HCT116 (cell line): ENCODE measurements around the gene KLK6. TPM values are rescaled to one million over a fixed set of nuclear protein-coding genes. Genes with fewer than 3 reads are reported as not detected.

Source experiments
- ATAC-seq: fragments of 200-7000 bp; cut with Tn5 transposase; 2 replicates; pipeline ENCODE4 v1.9.1; 2020; ENCODE audit warnings: mild to moderate bottlenecking, moderate library complexity
- BruUV-seq: library from RNA; stranded (reverse); fragments of 400-500 nt; replicated peaks from 2 replicates; lab custom pipeline; 2021; lab: Mats Ljungman, UMichigan
- CTCF ChIA-PET: fragments of 300-600 bp; sonication (Branson Sonifier 250); formaldehyde crosslinking; loops from one replicate; lab custom pipeline; 2021; ENCODE audit warnings: antibody characterized with exemption; lab: Charles Lee
- POLR2A ChIA-PET: fragments of 300-600, 350-600 bp; sonication (Branson Sonifier 250); formaldehyde crosslinking; loops from one replicate; lab custom pipeline; 2021; ENCODE audit warnings: antibody characterized with exemption; lab: Charles Lee
- RAD21 ChIA-PET, 2 experiments: fragments of 300-600 bp; sonication (Branson Sonifier 250); formaldehyde crosslinking; loops; one replicate each; lab custom pipeline; 2023; ENCODE audit warnings: low total read pairs in 2 of 2; ENCODE audit not compliant: uncharacterized antibody in 2 of 2, unreplicated experiment in 2 of 2, low non-redundant PET in 1 of 2; lab: Charles Lee
- DNase-seq: peaks from one replicate; pipeline ENCODE4 v3.0.0-alpha.2; 2010; ENCODE audit warnings: low read depth, low spot score
- H2AFZ ChIP-seq: fragments of 200-600 bp; shearing (Covaris generic), sonication (generic); 2 replicates; pipeline ENCODE4 v1.6.1; 2017; ENCODE audit warnings: low read depth, mixed run types, mixed read lengths, antibody characterized with exemption, low read length; ENCODE audit not compliant: poor library complexity, severe bottlenecking
- H3K27ac ChIP-seq: 2 replicates; pipeline ENCODE4 v1.5.1; 2012; ENCODE audit warnings: low read depth, low read length
- H3K27me3 ChIP-seq: fragments of 200-600 bp; sonication (generic); 2 replicates; pipeline ENCODE4 v1.6.1; 2016; ENCODE audit warnings: mixed run types, low read length, mixed read lengths; ENCODE audit not compliant: insufficient read depth
- H3K36me3 ChIP-seq, 2 experiments: fragments of 200-500 bp in 1 of 2; fragments of 200-600 bp in 1 of 2; sonication (Bioruptor generic) in 1 of 2; sonication (generic) in 1 of 2; 2 replicates each; pipeline versions ENCODE4 v1.5.1 to v1.6.1; 2014 to 2016; ENCODE audit warnings: low read length in 2 of 2, inconsistent platforms in 1 of 2, mixed read lengths in 1 of 2, mixed run types in 1 of 2; ENCODE audit not compliant: insufficient read depth in 2 of 2, control insufficient read depth in 1 of 2
- H3K4me1 ChIP-seq, 2 experiments: fragments of 200-600 bp in 1 of 2; sonication (generic) in 1 of 2; 2 replicates each; pipeline versions ENCODE4 v1.5.1 to v1.6.1; 2012 to 2017; ENCODE audit warnings: low read length in 2 of 2, inconsistent platforms in 1 of 2, mild to moderate bottlenecking in 1 of 2, mixed read lengths in 1 of 2, mixed run types in 1 of 2, moderate library complexity in 1 of 2; ENCODE audit not compliant: insufficient read depth in 2 of 2, control insufficient read depth in 1 of 2
- H3K4me2 ChIP-seq: fragments of 200-600 bp; sonication (generic); 2 replicates; pipeline ENCODE4 v1.6.1; 2017; ENCODE audit warnings: mixed run types, low read length, mixed read lengths
- H3K4me3 ChIP-seq, 2 experiments: fragments of 200-600 bp in 1 of 2; sonication (generic) in 1 of 2; replicated peaks in 1 of 2; 2 replicates each; pipeline ENCODE4 v1.5.1; 2011 to 2016; ENCODE audit warnings: low read length in 2 of 2, control low read depth in 1 of 2, low read depth in 1 of 2, mild to moderate bottlenecking in 1 of 2, mixed read lengths in 1 of 2, mixed run types in 1 of 2
- H3K79me2 ChIP-seq: fragments of 200-600 bp; sonication (generic); 2 replicates; pipeline ENCODE4 v1.6.1; 2017; ENCODE audit warnings: mild to moderate bottlenecking, mixed run types, low read length, moderate library complexity, mixed read lengths; ENCODE audit not compliant: insufficient read depth
- H3K9ac ChIP-seq: fragments of 200-600 bp; sonication (generic); 2 replicates; pipeline ENCODE4 v1.6.1; 2016; ENCODE audit warnings: low read length, mixed read lengths
- H3K9me2 ChIP-seq: fragments of 200-600 bp; sonication (generic), shearing (Covaris generic); 2 replicates; pipeline ENCODE4 v1.6.1; 2017; ENCODE audit warnings: mixed run types, mild to moderate bottlenecking, moderate library complexity; ENCODE audit not compliant: insufficient read depth
- H3K9me3 ChIP-seq, 2 experiments: fragments of 200-500 bp in 1 of 2; fragments of 200-600 bp in 1 of 2; sonication (Bioruptor generic) in 1 of 2; sonication (generic) in 1 of 2; 2 replicates each; pipeline ENCODE4 v1.6.1; 2014 to 2017; ENCODE audit warnings: low read length in 2 of 2, mixed read lengths in 2 of 2, inconsistent platforms in 1 of 2, low read depth in 1 of 2, mild to moderate bottlenecking in 1 of 2, mixed run types in 1 of 2, moderate library complexity in 1 of 2; ENCODE audit not compliant: control insufficient read depth in 1 of 2, insufficient read depth in 1 of 2
- H4K20me1 ChIP-seq: fragments of 200-600 bp; sonication (generic), shearing (Covaris generic); 2 replicates; pipeline ENCODE4 v1.6.1; 2017; ENCODE audit warnings: mixed run types, mild to moderate bottlenecking, moderate library complexity; ENCODE audit not compliant: insufficient read depth
- CBX3 ChIP-seq: IDR thresholded peaks from 2 replicates; pipeline ENCODE4 v1.6.1; 2012; ENCODE audit warnings: low read depth
- CEBPB ChIP-seq: IDR thresholded peaks from 2 replicates; pipeline ENCODE4 v1.6.1; 2012; ENCODE audit warnings: low read depth
- CTCF ChIP-seq, 3 experiments: fragments of 200-600 bp in 1 of 3; sonication (generic) in 1 of 3; IDR thresholded peaks in 2 of 3; conservative IDR thresholded peaks in 1 of 3; 2 replicates each; pipeline ENCODE4 v1.5.1; 2012 to 2017; ENCODE audit warnings: low read depth in 2 of 3, low read length in 2 of 3, antibody characterized with exemption in 1 of 3, borderline replicate concordance in 1 of 3, control low read depth in 1 of 3, mild to moderate bottlenecking in 1 of 3, mixed read lengths in 1 of 3, mixed run types in 1 of 3, moderate library complexity in 1 of 3; ENCODE audit not compliant: insufficient read depth in 1 of 3
- EGR1 ChIP-seq: IDR thresholded peaks from 2 replicates; pipeline ENCODE4 v1.6.1; 2012; ENCODE audit warnings: low read depth
- EZH2 ChIP-seq: fragments of 200-600 bp; sonication (generic); IDR thresholded peaks from 2 replicates; pipeline ENCODE4 v1.6.1; 2017; ENCODE audit warnings: antibody characterized with exemption, mixed run types
- POLR2A ChIP-seq: IDR thresholded peaks from 2 replicates; pipeline ENCODE4 v1.7.0; 2011; ENCODE audit warnings: borderline replicate concordance; ENCODE audit not compliant: insufficient read depth, insufficient read length; ENCODE audit errors: extremely low read depth
- POLR2AphosphoS5 ChIP-seq: IDR thresholded peaks from 2 replicates; pipeline ENCODE4 v1.6.1; 2011; ENCODE audit warnings: mild to moderate bottlenecking, low read depth, low read length, moderate library complexity
- SIN3A ChIP-seq: IDR thresholded peaks from 2 replicates; pipeline ENCODE4 v1.6.1; 2012; ENCODE audit warnings: low read depth
- SRF ChIP-seq: IDR thresholded peaks from 2 replicates; pipeline ENCODE4 v1.6.1; 2012; ENCODE audit warnings: low read depth
- TCF7L2 ChIP-seq: IDR thresholded peaks from 2 replicates; pipeline ENCODE4 v1.7.0; 2011; ENCODE audit warnings: borderline replicate concordance, inconsistent platforms; ENCODE audit not compliant: insufficient read depth, insufficient read length; ENCODE audit errors: extremely low read depth
- intact Hi-C: fragments of 100-400 bp; cut with micrococcal nuclease; formaldehyde crosslinking; loops from 2 replicates; pipeline ENCODE4 v1.10.0; 2022
- total RNA-seq: library from RNA; stranded (reverse); gene quantifications from one replicate; pipeline ENCODE4 v1.2.1, GENCODE V29; 2021; ENCODE audit not compliant: unreplicated experiment
- TF ChIP-seq, protein P1 (sequence below): IDR thresholded peaks from 2 replicates; pipeline ENCODE4 v1.6.1; 2012; ENCODE audit warnings: low read depth

Gene KLK6
- total RNA-seq, 1 experiment from 2014 or later = 40.5 TPM

- H4K20me1 ChIP-seq = no peaks in the 10 kb centered on the region
- RAD21 ChIA-PET = no interaction called here
- no peak for TF ChIP-seq EZH2
- TF ChIP-seq SIN3A = no peak
- no peak for TF ChIP-seq CEBPB
- POLR2A ChIA-PET = no interaction called here
- H3K79me2 ChIP-seq = no peaks in the 10 kb centered on the region
- H3K4me2 ChIP-seq = peak overlapping the region; percentile 11; the same call in 1 of the 2 replicates
- peaks cover 2 to 27% of the 10 kb centered on the region in 2 experiments; a peak in 1 of 4 replicates for H3K4me1 ChIP-seq
- no peak overlapping the region for H3K27ac ChIP-seq
- H3K27me3 ChIP-seq = no peaks in the 10 kb centered on the region
- no peak overlapping the region for H3K4me3 ChIP-seq
- intact Hi-C loops = no loop called here
- BruUV-seq = no TSS peak
- H3K9me2 ChIP-seq = no peaks in the 10 kb centered on the region
- no peaks in the 10 kb centered on the region for H3K9me3 ChIP-seq
- ATAC-seq = no peak
- no peak for DNase-seq
- no peak overlapping the region for H3K9ac ChIP-seq
- CTCF ChIA-PET = no interaction called here
- no peak overlapping the region for H2AFZ ChIP-seq
- H3K36me3 ChIP-seq = no peaks in the 10 kb centered on the region
Observed at GRCh38 chr19:51010066-51010795, 40.8 kb upstream of the KLK6 start.

GRCh38 chr19:51009061-51009891 is 39.9 kb upstream of the KLK6 start:
- Histone ChIP-seq H3K27me3 (no peaks in the 10 kb centered on the region), H2AFZ (no peak overlapping the region), H3K4me1 (peaks cover 2 to 27% of the 10 kb centered on the region in 2 experiments; a peak in 1 of 4 replicates), H3K27ac (no peak overlapping the region), H3K79me2 (no peaks in the 10 kb centered on the region), H3K9me3 (no peaks in the 10 kb centered on the region), H3K9ac (no peak overlapping the region), H3K9me2 (no peaks in the 10 kb centered on the region), H3K36me3 (no peaks in the 10 kb centered on the region), H4K20me1 (no peaks in the 10 kb centered on the region), H3K4me3 (no peak overlapping the region), H3K4me2 (no peak overlapping the region)
- CTCF ChIA-PET = no interaction called here
- no peak for DNase-seq
- POLR2A ChIA-PET = no interaction called here
- intact Hi-C loops = no loop called here
- ATAC-seq = no peak
- no TSS peak for BruUV-seq
- RAD21 ChIA-PET = no interaction called here
- no peak for TF ChIP-seq CBX3
- no peak for TF ChIP-seq POLR2AphosphoS5
- TF ChIP-seq, protein P1, sequence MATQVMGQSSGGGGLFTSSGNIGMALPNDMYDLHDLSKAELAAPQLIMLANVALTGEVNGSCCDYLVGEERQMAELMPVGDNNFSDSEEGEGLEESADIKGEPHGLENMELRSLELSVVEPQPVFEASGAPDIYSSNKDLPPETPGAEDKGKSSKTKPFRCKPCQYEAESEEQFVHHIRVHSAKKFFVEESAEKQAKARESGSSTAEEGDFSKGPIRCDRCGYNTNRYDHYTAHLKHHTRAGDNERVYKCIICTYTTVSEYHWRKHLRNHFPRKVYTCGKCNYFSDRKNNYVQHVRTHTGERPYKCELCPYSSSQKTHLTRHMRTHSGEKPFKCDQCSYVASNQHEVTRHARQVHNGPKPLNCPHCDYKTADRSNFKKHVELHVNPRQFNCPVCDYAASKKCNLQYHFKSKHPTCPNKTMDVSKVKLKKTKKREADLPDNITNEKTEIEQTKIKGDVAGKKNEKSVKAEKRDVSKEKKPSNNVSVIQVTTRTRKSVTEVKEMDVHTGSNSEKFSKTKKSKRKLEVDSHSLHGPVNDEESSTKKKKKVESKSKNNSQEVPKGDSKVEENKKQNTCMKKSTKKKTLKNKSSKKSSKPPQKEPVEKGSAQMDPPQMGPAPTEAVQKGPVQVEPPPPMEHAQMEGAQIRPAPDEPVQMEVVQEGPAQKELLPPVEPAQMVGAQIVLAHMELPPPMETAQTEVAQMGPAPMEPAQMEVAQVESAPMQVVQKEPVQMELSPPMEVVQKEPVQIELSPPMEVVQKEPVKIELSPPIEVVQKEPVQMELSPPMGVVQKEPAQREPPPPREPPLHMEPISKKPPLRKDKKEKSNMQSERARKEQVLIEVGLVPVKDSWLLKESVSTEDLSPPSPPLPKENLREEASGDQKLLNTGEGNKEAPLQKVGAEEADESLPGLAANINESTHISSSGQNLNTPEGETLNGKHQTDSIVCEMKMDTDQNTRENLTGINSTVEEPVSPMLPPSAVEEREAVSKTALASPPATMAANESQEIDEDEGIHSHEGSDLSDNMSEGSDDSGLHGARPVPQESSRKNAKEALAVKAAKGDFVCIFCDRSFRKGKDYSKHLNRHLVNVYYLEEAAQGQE = no peak
- TF ChIP-seq SRF = no peak
- TF ChIP-seq CTCF (IDR thresholded peaks at IDR 0.05 in 2 of 3, conservative IDR thresholded peaks at IDR 0.05 in 1 of 3; ENCODE audit: borderline replicate concordance in 1 of 3, insufficient read depth in 1 of 3, low read depth in 2 of 3, low read length in 2 of 3) = no peak
- no peak for TF ChIP-seq POLR2A
- no peak for TF ChIP-seq TCF7L2
- TF ChIP-seq EGR1 = no peak
